ENCODE data around the gene NOD2.
A peak's percentile ranks its signal among the peaks of the same experiment; 100 is the strongest.

Gene NOD2

GRCh38 chr16:50708373-50709060, 15.1 kb downstream of the NOD2 start:
- no peak overlapping the region for H3K4me3 ChIP-seq (ENCODE audit: low read depth, low read length)
- TF ChIP-seq CTCF (IDR thresholded peaks at IDR 0.05; ENCODE audit: low read depth, low read length) (no peak), MYC (IDR thresholded peaks at IDR 0.05; ENCODE audit: low read depth, low read length) (no peak), MAX (IDR thresholded peaks at IDR 0.05; ENCODE audit: low read depth, low read length) (no peak), POLR2A (IDR thresholded peaks at IDR 0.05; ENCODE audit: extremely low read depth, insufficient read length) (no peak)
- no peak for DNase-seq (ENCODE audit: low read depth)

GRCh38 chr16:50709061-50709684, 15.8 kb downstream of the NOD2 start:
- TF ChIP-seq CTCF (IDR thresholded peaks at IDR 0.05; ENCODE audit: low read depth, low read length) (no peak), MAX (IDR thresholded peaks at IDR 0.05; ENCODE audit: low read depth, low read length) (peak; percentile 50), MYC (IDR thresholded peaks at IDR 0.05; ENCODE audit: low read depth, low read length) (peak; percentile 51; the same call in 1 of the 2 replicates)
- peak; percentile 91 for DNase-seq (ENCODE audit: low read depth)
- H3K4me3 ChIP-seq (ENCODE audit: low read depth, low read length) = no peak overlapping the region

- TF ChIP-seq POLR2A (IDR thresholded peaks at IDR 0.05; ENCODE audit: extremely low read depth, insufficient read length) (no peak), CTCF (IDR thresholded peaks at IDR 0.05; ENCODE audit: low read depth, low read length) (no peak), MYC (IDR thresholded peaks at IDR 0.05; ENCODE audit: low read depth, low read length) (no peak)
- no peak overlapping the region for H3K4me3 ChIP-seq (ENCODE audit: low read depth, low read length)
- no peak for DNase-seq (ENCODE audit: low read depth)
Measured at GRCh38 chr16:50709980-50710379, 16.6 kb downstream of the NOD2 start.

- no peak for TF ChIP-seq MAX (IDR thresholded peaks at IDR 0.05; ENCODE audit: low read depth, low read length)
- no peak for TF ChIP-seq POLR2A (IDR thresholded peaks at IDR 0.05; ENCODE audit: extremely low read depth, insufficient read length)
- no peak for TF ChIP-seq MYC (IDR thresholded peaks at IDR 0.05; ENCODE audit: low read depth, low read length)
- TF ChIP-seq CTCF (IDR thresholded peaks at IDR 0.05; ENCODE audit: low read depth, low read length) = no peak
- no peak for DNase-seq (ENCODE audit: low read depth)
- no peak overlapping the region for H3K4me3 ChIP-seq (ENCODE audit: low read depth, low read length)
Measured at GRCh38 chr16:50711040-50711439, 17.6 kb downstream of the NOD2 start.

GRCh38 chr16:50711862-50712559, 18.6 kb downstream of the NOD2 start:
- TF ChIP-seq MYC (IDR thresholded peaks at IDR 0.05; ENCODE audit: low read depth, low read length) (no peak), POLR2A (IDR thresholded peaks at IDR 0.05; ENCODE audit: extremely low read depth, insufficient read length) (no peak), CTCF (IDR thresholded peaks at IDR 0.05; ENCODE audit: low read depth, low read length) (no peak), MAX (IDR thresholded peaks at IDR 0.05; ENCODE audit: low read depth, low read length) (no peak)
- no peak overlapping the region for H3K4me3 ChIP-seq (ENCODE audit: low read depth, low read length)
- no peak for DNase-seq (ENCODE audit: low read depth)
